HG02840 (cell line): ENCODE measurements around the gene TSSK6.

Experiments
- ATAC-seq: cut with Tn5 transposase; IDR thresholded peaks from one replicate; pipeline ENCODE4 v1.9.1; 2021; ENCODE audit warnings: mild to moderate bottlenecking, moderate library complexity, moderate number of reproducible peaks; ENCODE audit not compliant: unreplicated experiment, low FRiP score

Gene TSSK6

DNA sequence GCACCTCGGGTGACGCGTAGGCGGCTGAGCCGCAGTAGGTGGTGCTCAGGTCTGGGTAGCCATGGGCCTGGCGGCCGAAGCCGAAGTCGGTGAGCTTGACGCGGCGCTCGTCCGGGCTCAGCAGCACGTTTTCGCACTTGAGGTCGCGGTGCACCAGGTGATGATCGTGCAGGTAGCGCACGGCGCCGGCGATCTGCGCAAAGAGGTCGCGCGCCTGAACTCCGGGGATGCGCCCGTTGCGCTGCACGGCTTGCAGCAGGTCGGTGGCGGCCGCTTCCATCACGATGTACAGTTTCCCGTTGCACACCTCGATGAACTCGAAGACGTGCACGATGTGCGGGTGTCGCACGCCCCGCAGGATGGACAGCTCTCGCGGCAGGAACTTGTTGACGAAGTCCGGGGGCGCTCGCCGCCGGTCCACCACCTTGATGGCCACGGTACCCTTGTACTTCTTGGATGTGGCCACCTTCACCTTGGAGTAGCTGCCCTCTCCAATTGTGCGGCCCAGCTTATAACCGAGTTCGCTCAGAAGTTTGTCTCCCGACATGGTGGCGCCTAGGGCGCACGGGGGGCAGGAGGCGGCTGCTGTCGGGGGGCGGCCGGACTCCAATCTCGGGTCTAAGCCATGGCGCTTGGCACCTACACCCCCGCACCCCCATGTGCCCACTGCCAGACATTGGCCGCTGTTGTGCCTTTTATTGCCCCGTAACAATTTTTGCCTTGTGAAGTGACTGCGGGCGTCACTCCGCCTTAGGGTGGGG lies at the start of gene TSSK6:
Gene TSSK6, minus strand, starts transcription at position 668 of the 761 bp plus-strand sequence. Its CDS starts 121 bp downstream, at position 547.
- ATAC-seq: no peak

DNA sequence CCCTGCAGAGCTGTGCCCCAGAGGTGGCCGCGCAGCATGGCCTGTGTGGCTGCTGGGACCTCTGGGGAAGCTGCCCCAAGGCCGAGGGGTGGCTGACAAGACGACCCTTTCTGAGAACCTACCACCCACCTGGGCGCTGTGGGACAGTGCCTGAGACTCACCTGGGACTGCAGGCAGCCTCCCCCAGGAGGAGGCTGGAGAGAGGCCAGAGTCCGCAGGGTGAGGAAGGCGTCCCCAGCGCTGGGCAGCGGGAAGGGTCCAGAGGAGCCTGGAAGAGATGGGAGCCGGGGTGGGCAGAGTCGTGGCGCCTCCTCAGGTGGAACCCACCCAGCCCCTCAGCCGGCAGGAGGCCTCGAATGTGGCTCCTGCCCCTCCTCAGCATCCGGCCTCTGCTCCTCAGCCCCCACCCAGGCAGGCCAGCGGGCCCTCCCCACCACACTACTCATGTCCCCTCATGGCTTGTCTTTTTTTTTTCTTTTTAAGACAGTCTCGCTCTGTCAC lies 48.0 kb upstream of the TSSK6 start:
- no peak for ATAC-seq

DNA sequence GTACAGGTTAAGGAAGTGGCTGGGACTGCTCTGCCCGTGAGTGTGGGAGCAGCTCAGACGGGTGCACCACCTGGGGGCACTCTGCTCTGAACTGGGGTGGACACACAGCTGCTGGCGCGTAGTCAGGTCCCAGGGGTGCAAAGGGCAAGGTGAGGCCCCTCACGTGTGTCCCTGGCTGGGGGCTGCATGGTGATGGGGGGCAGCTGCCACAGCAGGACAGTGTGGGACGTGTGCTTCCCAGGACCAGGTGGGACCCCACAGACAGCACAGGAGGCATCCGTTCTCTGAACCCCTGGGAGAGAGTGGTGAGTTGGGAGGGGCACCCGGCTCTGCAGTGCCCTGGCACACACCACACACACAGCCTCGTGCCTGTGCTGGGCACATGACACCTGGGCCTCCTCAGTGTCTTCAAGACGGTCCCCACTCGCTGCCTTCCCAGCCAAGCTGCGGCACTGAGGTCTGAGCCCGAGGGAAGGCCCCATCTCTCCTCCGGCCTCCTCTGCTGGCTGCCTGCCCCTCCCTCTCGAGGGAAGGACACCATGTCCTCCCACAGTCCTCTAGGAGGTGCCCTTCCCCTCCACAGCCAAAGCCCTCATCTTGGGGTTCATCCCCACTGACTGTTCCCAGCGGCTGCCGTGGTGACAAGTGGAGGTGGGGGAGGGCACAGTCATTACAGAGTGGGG lies 47.5 kb upstream of the TSSK6 start:
- no peak for ATAC-seq

DNA sequence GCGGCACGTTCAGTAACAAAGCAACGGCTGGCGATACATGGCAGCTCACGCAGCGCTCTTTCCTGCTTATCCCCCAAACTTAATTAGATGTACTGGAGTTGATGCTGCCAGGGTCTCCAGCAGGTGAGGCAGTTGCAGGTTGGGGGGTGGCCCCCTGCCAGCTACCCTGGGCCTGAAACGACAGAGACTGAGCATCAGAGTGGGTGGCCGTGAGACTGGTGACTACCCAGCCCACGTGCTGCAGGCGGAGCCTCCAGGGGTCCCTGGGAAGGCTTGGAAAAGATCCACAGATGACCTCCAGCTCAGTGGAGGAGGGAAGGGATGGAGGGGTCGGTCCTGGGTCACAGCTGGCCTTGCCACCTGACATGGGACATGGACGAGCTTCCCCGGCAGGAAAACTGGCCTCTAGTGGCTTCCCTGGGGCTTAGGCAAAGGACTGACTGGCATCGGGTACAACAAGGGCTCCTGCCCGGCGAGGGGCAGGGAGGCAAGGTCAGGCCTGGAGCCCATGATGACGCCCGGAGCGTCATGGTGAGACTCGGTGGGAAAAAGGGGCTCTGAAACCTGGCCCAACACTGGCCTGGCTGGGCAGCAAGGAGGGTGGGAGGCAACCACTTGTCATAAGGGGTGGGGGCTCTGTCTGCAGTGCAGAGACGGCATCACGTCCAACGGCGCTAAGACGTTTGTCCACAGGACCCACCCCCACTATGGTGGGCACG lies 46.8 kb upstream of the TSSK6 start:
- ATAC-seq: no peak

DNA sequence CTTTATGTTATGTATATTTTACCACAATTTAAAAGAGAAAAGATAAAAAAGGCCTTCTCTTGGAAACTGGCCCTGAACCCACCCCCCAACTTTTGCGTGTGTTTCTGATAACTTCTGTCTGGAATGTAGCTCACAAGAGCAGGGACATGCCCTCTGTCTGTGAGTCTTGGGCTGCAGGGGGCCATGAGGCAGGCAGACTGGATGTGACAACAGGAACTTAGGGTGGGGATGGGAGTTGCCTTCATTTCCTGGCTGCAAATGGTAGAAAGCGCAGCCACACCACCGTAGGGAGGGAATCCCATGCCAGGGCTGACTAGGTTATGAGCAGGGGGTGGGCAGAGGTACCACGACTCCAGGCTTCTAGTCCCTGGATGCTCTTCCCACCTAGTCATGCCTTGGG lies 44.6 kb upstream of the TSSK6 start:
- ATAC-seq: no peak

DNA sequence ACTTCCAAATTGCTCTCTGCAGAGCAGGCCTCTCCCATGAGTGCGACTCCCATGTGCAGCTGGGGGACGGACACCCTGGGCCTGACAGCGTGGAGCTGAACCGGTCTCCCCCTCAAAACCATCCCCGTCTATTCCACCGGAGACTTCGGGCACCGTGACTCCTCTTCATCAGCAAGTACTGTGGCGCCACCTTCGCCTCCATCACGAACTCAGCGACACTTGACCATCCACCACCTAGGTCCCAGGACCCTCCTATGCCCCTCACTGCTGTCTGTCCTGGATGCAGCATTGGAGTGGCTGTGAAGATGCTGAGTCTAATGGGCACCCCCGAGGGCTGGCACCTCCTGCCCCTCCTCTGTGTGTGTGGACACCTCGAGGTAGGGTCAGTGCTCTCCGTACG lies 43.3 kb upstream of the TSSK6 start:
- no peak for ATAC-seq

DNA sequence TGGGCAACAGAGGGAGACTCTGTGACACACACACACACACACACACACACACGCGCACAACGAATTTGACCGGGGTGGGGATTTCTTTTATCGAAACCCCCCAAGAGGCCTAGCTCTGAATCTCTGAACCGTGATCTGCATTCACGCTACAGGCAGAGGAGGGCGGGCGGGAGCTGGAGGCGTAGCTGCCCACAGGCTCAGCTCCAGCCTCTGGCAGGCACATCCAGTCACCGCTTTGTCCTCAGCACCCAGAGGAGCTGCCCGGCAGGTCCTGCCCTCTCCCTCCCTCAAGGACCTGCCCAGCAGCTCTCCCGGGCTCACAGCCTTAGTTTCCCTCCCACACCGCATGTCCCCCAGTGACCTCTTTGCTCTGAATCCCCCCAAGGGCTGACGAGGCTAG lies 42.7 kb upstream of the TSSK6 start:
- no peak for ATAC-seq

DNA sequence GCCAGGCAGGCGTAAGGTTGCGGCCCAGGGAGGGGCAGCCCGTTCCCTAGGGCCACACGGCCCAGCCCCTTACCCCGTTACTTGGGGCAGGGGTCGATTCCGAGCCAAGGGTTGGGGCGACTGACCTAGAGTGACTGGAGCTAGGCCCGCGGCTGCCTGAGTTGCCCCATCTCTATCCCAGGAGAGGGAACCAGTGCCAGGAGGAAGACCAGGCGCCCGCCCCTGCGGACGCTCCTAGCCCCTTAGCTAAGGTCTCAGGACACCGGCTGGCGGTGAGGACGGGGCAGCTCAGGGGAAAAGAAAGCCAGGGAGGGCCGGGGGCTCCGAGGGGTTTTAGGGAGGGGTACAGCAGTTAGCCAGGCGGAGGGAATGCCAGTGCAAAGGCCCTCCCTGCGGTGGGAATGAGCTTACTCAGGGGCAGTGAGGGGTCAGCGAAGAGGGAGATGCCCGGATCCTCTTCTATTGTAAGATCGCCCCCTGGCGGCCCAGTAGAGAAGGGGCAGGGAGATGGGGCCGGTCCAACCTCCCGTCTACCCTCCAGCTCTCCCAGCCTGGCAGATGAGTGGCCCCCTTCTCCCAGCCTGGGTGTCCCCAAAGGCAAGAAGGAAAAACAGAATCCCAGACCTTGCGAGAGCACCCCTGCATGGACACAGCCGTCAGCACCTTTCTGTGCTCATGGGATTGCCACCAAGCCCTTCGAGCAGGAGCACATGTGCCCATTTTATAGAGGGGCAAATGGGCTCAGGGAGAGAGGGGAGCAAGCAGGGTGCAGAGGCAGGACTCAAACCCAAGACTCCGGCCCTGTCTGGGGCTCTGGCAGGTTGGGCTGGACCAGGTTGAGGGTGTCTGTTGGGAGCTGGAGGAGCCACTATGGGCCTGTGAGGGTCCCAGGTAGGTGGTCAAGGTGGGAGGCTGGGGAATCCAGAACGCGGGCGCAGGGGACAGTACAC lies 39.0 kb upstream of the TSSK6 start:
- ATAC-seq: no peak

DNA sequence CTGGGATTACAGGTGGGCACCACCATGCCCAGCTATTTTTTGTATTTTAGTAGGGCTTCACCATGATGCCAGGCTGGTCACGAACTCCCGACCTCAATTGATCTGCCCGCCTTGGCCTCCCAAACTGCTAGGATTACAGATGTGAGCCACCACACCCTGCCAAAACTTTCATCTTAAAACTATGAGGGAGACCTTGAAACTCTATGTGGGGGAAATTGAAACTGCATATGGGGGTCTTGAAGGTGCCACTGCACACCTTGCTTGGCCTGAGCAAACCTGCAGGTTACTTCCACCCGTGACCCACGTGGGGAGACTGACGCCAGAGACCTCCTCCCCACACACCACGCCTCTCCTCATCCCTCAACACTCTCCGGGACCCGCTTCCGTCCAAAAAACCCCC lies 38.3 kb upstream of the TSSK6 start:
- ATAC-seq: no peak

DNA sequence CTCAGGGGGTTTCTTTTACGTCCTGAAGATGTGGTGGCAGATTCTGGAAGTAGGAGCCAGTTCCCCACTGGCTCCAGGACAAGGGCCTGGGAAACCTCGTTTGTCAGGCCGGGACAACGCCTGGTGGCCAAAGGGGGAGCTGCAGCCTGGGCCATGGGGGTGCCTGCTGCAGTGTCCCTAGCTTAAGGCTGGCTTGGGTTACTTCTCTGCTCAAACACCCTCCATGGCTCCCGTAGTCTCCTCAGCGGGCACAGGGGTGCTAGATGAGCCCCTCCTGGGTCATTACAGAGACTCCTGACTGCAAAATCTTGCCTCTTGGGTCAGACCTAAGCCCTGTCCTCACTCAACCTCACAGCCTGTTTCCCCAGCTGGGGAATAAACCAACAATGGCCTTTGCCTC lies 37.5 kb upstream of the TSSK6 start:
- no peak for ATAC-seq

DNA sequence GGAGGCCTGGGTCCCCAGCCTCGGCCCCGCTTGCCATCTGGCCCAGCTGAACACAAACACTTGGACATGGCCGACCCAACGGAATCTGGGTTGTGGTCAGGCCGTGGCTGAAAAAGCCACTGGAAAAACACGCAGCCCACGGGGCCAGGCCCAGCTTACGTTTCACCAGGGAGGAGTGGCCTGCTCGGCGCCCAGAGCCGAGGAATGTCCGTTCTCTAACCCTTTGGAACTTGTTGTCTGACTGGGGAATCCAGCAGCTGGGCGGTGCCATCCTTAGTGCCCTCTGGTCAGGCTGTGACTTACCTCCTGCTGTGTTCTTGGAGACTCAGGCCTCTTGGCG lies 36.5 kb upstream of the TSSK6 start:
- ATAC-seq: no peak

DNA sequence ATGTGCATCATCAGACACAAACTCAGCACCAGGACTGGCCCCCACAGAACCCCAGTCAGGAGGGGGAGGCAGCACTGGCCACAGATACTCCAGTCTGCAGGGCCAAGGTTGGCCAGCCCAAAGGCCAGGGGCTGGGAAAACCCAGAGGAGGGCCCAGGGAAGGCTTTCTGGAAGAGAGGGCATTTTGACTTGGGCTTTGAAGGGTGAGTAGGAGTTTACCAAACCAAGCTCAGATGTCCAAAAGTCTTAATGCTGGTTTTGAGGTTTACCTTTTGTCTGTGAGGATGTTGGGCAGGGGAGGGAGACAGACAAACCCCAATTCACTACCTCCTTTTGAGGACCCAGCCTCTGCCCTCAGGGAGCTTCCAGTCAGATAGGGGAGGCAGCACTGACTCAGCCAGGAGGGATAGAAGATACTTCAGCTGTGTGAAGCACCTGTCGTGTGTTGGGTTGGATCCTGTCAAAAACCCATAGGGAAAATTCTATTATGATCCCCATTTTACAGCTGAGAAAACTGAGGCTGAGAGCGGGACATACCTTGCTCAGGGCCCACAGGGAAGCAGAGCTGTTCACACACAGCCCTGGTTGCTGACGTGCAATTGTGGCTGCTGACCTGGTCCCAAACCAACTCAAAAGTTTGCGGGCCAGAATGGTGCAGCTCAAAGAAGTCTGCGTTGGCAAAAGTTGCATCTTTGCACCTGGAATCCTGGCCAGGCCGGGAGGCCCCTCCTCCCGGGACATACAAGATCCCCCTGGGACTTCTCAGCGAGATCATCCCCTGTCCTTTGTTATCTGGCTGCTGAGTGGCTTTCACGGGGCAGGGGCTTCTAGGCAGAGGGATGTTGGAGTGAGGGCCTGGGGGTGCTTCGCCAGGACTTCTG lies 35.9 kb upstream of the TSSK6 start:
- ATAC-seq: no peak

DNA sequence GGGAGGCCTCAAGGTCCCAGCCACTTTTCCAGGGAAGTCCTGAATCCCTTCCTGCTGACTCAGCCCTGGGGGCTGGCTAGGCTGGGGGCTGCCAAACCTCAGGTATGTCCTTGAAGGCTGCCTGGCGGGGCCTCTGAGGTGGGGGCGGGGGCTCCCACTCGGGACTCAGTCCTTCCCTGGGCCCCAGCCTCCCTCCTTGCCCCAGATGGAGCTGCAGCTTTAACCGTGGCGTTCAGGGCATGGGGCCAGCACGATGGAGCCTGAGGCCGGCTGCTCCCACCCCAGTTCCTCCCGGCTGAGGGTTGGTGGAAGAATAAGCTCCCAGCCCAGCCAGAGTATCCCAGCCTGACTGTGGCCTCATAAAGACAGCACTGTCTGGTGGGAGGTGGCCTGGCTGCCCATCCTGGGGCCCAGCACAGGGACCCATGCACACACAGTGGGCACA lies 35.2 kb upstream of the TSSK6 start:
- no peak for ATAC-seq

DNA sequence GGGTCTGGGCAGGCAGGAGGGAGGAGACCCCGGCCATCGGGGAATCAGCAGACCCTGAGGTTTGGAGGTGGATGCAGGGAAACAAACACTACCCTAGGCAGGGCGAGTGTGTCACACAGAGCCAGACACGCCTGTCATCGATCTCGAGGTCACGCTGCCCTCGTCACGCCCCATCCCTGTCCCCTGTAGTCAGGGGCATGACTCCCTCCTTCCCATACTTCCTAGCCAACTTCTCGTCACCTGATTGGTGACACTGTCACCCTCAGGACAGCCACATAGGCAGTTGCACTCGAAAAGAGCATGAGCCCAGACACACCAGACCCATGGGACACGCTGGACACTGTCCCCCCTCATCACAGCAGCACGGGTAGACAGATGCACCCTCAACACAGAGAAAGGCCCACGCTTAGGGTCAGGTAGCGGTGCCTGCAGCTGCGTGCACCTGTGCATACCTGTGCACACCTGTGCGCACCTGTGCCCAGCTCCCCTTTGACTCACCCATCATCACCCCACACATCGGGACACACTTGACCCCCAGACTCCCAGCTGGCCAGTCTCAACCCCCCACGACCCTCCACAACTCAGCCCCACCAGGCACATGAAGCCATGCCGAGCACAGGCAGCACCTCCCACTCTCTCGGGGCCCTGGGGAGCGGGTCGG lies 34.6 kb upstream of the TSSK6 start:
- no peak for ATAC-seq

DNA sequence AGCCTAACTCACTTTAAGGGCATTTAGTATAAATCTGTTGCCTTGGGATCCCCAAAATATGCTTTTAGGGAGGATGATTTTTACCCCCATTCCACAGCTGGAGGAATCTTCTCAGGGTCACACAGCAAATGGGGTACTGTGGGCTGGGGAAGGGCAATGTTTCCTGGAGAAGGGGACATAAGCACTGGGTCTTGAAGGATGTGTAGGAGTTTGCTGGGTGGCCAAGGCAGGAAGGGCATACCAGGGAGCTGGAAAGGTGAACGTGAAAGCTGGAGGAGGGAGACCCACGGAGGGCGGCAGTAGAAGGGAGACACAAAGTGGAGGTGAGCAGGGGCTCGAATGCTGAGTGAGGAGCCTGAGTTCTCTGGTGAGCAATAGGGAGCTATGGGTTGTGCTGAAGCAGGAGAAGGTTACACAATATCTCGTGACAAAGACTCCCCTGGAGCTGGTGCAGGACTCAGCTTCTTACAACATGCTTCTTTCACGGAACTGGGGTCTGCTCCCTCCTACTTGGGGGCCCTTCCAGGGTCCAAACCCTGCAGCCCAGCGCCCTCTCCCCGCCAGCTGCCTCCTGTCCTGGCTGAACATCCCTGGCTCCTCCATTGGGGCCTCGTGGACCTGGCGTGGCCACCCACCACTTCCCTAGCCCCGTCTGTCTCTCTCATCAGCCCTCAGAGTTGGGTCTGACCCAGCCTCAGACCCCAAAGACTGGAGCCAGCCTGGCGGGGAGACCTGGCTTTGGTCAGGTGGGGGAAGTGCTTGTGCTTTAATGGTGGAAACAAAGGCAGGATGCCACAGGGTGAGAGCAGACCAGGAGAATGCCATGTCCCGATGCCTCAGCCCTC lies 33.8 kb upstream of the TSSK6 start:
- ATAC-seq: no peak

DNA sequence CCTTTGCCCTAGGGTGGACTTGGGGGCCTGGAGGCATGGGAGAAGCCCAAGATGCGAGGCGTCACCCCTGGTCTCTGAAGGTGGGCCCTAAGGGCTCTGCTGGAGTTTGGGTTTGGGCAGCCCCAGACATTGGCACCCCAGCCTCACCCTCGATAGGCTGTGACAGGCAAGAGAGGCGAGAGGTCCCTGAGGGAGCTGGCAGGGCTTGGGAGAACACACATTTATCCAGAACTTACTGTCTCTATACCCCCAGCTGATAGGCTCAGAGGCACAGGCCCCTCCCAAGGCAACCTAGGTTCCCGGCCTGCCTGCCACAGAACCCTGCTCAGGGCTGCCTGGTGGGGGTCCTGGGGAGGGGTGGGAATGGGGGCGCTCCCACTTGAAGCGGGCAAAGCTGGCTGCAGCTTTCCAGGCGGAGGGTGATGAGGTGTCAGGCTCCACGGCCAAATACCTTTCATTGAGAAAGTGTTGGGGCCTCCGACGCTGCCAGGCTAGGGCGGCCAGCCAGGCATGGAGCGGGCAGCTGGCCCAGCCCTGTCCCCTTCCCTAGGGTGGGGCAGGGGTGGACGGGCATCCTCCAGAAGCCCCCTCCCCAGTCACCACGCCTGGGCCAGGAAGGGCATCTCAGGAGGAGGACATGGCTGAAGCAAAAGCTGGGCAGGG lies 32.5 kb upstream of the TSSK6 start:
- no peak for ATAC-seq

DNA sequence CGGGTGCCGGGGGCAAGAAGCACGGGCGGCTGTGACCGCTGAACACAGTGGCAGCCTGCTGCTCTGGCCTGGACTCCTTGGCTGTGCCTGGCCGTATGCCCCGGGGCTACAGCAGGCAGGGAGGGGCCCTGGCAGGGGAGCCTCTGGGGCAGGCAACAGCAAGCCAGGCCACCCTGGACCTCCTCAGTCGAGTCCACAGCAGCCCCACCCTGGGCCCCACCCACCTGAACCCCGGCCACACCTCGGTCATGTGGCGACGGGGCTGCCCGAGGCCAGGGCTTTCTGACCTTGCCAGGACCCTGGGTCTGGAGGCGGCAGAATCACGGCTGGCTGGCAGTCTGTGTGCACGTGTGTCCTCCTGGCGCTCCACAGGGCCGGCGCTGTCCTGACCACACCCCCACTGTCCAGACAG lies 31.4 kb upstream of the TSSK6 start:
- ATAC-seq: no peak
